Stomach (tissue), 9 donors: ENCODE results near the gene ANKRD34A. TPM values are rescaled to one million over a fixed set of nuclear protein-coding genes. Genes with fewer than 3 reads are reported as not detected.
A peak's percentile ranks its signal among the peaks of the same experiment; 100 is the strongest.

Source experiments
- DNase-seq, 2 donors: peaks; one replicate each; pipeline versions ENCODE4 v3.0.0 to v3.0.0-alpha.2; 2013 to 2019
- H3K27ac ChIP-seq, 5 donors: fragments of 200-600 bp in 4 of 5; sonication (generic) in 4 of 5; one replicate each; pipeline ENCODE4 v1.5.1; 2013 to 2019; ENCODE audit warnings: mild to moderate bottlenecking in 1 of 5, moderate library complexity in 1 of 5
- H3K27me3 ChIP-seq, 3 donors: fragments of 200-600 bp; sonication (generic); one replicate each; pipeline ENCODE4 v1.5.1; 2017 to 2019; ENCODE audit warnings: mixed run types in 1 of 3
- H3K36me3 ChIP-seq, 4 donors: fragments of 200-600 bp; sonication (generic); 1 replicate in 3 of 4; 2 replicates in 1 of 4; pipeline ENCODE4 v1.5.1; 2016 to 2019
- H3K4me1 ChIP-seq, 4 donors: fragments of 200-600 bp; sonication (generic); one replicate each; pipeline ENCODE4 v1.5.1; 2016 to 2019
- H3K4me3 ChIP-seq, 4 donors: fragments of 200-600 bp; sonication (generic) in 3 of 4; one replicate each; pipeline ENCODE4 v1.5.1; 2016 to 2019; ENCODE audit warnings: mild to moderate bottlenecking in 1 of 4
- H3K9me3 ChIP-seq, 4 donors: fragments of 200-600 bp; sonication (generic); one replicate each; pipeline ENCODE4 v1.5.1; 2016 to 2019
- CTCF ChIP-seq, 7 experiments: fragments of 450-650 bp in 4 of 7; fragments of 200-600 bp in 3 of 7; sonication (generic) in 3 of 7; IDR thresholded peaks; one replicate each; pipeline ENCODE4 v1.5.1; 2016 to 2019; ENCODE audit warnings: antibody characterized with exemption in 7 of 7, control low read depth in 2 of 7, mild to moderate bottlenecking in 1 of 7
- EP300 ChIP-seq: sonication (generic); formaldehyde crosslinking; IDR thresholded peaks from one replicate; pipeline ENCODE4 v1.6.1; 2017; ENCODE audit warnings: antibody characterized with exemption
- POLR2A ChIP-seq, 4 donors: fragments of 450-650 bp; IDR thresholded peaks; one replicate each; pipeline ENCODE4 v1.6.1; 2016; ENCODE audit warnings: antibody characterized with exemption in 4 of 4, control low read depth in 2 of 4, mild to moderate bottlenecking in 1 of 4, moderate library complexity in 1 of 4
- POLR2AphosphoS5 ChIP-seq, 3 donors: sonication (generic); formaldehyde crosslinking; IDR thresholded peaks; one replicate each; pipeline ENCODE4 v1.6.1; 2016; ENCODE audit warnings: antibody characterized with exemption in 3 of 3
- WGBS, 5 donors: extraction: QIAGEN DNeasy Blood & Tissue Kit in 3 of 5; methylation state at CpG; one replicate each; pipeline versions ENCODE4 v1.1.5 to v1.1.7; 2013 to 2018; 5-methylcytosine and 5-hydroxymethylcytosine counted together
- intact Hi-C: fragments of 100-400 bp; cut with DNase I; formaldehyde crosslinking; loops from one replicate; pipeline ENCODE4 v1.15.1; 2023; ENCODE audit warnings: low total_unique reads
- polyA plus RNA-seq, 3 donors: library from polyadenylated mRNA; stranded (reverse); fragments of 200-250 nt; gene quantifications; one replicate each; pipeline ENCODE4 v1.2.3, GENCODE V29; 2013
- total RNA-seq, 5 donors: library from RNA; depleted of rRNA; stranded (reverse); fragments of >200 nt; gene quantifications; one replicate each; pipeline versions ENCODE4 v1.1.0 to v1.2.3, GENCODE V29; 2014 to 2016
- donor health status: healthy with polysubstance abuse.
- donor health status: Bipolar disorder and iron deficiency.
- donor health status: healthy.

The ANKRD34A gene
- total and polyA plus RNA-seq, 8 donors: 0.19 to 2.6 (median 0.73) TPM; not detected in 3

GRCh38 chr1:146010126-146010738 is 45.9 kb upstream of the ANKRD34A start:
- no peak overlapping the region for H3K4me3 ChIP-seq
- no peaks in the 10 kb centered on the region for H3K27me3 ChIP-seq
- intact Hi-C loops: loop anchor here (5.0 to 10.0 kb wide), 2 partner anchors 38 to 105 kb away; no protein-coding TSS in a partner anchor
- no peak for TF ChIP-seq EP300
- no peaks in the 10 kb centered on the region for H3K36me3 ChIP-seq
- WGBS, 5 donors: 79 to 88% (median 86%) methylated on average over 8 of the region's 8 CpGs
- H3K4me1 ChIP-seq: peaks cover 15 to 48% (median 28%) of the 10 kb centered on the region in 4 donors
- H3K27ac ChIP-seq: peak overlapping the region in 4 of 5 donors; percentile 33 to 79 (median 36)
- no peak for DNase-seq
- H3K9me3 ChIP-seq: no peaks in the 10 kb centered on the region

- Histone ChIP-seq H3K4me3 (no peak overlapping the region), H3K27me3 (no peaks in the 10 kb centered on the region), H3K9me3 (no peaks in the 10 kb centered on the region), H3K27ac (peak overlapping the region; percentile 2 to 89 (median 76)), H3K36me3 (no peaks in the 10 kb centered on the region), H3K4me1 (peaks cover 13 to 47% (median 25%) of the 10 kb centered on the region in 4 donors)
- intact Hi-C loops: no loop called here
- no peak for DNase-seq
- no peak for TF ChIP-seq CTCF (IDR thresholded peaks at IDR 0.05)
- TF ChIP-seq POLR2A (IDR thresholded peaks at IDR 0.05): no peak
- no peak for TF ChIP-seq POLR2AphosphoS5 (IDR thresholded peaks at IDR 0.05)
- TF ChIP-seq EP300: no peak
- 88 to 93% (median 88%) methylated on average over 8 of the region's 8 CpGs for WGBS, 5 donors
Observed at GRCh38 chr1:146007489-146008133, 43.2 kb upstream of the ANKRD34A start.

- peaks cover 41 to 62% (median 49%) of the 10 kb centered on the region in 4 donors for H3K4me1 ChIP-seq
- H3K27ac ChIP-seq: peak overlapping the region in 4 of 5 donors; percentile 12 to 100 (median 42)
- DNase-seq: no peak
- H3K36me3 ChIP-seq: no peaks in the 10 kb centered on the region
- intact Hi-C loops: no loop called here
- no peaks in the 10 kb centered on the region for H3K9me3 ChIP-seq
- TF ChIP-seq CTCF (IDR thresholded peaks at IDR 0.05): no peak
- no peak for TF ChIP-seq POLR2A (IDR thresholded peaks at IDR 0.05)
- no peak for TF ChIP-seq POLR2AphosphoS5 (IDR thresholded peaks at IDR 0.05)
- no peak for TF ChIP-seq EP300
- H3K27me3 ChIP-seq: no peaks in the 10 kb centered on the region
- H3K4me3 ChIP-seq: no peak overlapping the region
- 96 to 100% (median 100%) methylated on average over 2 of the region's 2 CpGs for WGBS, 5 donors
Observed at GRCh38 chr1:146001709-146002108, 37.3 kb upstream of the ANKRD34A start.

GRCh38 chr1:145999321-146000024 is 35.1 kb upstream of the ANKRD34A start:
- intact Hi-C loops: no loop called here
- 10 to 20% (median 18%) methylated on average over 5 of the region's 5 CpGs for WGBS, 5 donors
- Histone ChIP-seq H3K27ac (peak overlapping the region; percentile 81 to 100 (median 97)), H3K36me3 (peaks cover 9 to 19% (median 11%) of the 10 kb centered on the region in 4 donors), H3K27me3 (no peaks in the 10 kb centered on the region), H3K4me3 (peak overlapping the region in 3 of 4 donors; percentile 18 to 97 (median 74)), H3K9me3 (no peaks in the 10 kb centered on the region), H3K4me1 (peaks cover 31 to 50% (median 33%) of the 10 kb centered on the region in 4 donors)
- TF ChIP-seq CTCF (IDR thresholded peaks at IDR 0.05) (no peak), EP300 (no peak), POLR2A (IDR thresholded peaks at IDR 0.05) (no peak), POLR2AphosphoS5 (IDR thresholded peaks at IDR 0.05) (peak in 2 of 3 donors; percentile 48 to 78)
- DNase-seq: peak; percentile 65
